ENCODE data around the gene TMEM30A. TPM values are rescaled to one million over a fixed set of nuclear protein-coding genes. Genes with fewer than 3 reads are reported as not detected.

TMEM30A gene
- total and polyA plus RNA-seq, 2 donors = 40.6 to 45.8 TPM

GRCh38 chr6:75300531-75300855, 15.9 kb upstream of the TMEM30A start:
- no peaks in the 10 kb centered on the region for H3K9me3 ChIP-seq (ENCODE audit: control insufficient read depth in 2 of 2, insufficient read depth in 1 of 2, low read length in 1 of 2)
- WGBS = 74% methylated on average over 1 of the region's 1 CpG
- no peaks in the 10 kb centered on the region for H3K4me1 ChIP-seq (ENCODE audit: control insufficient read depth in 2 of 2, insufficient read depth in 2 of 2, low read length in 2 of 2)
- no peaks in the 10 kb centered on the region for H3K27me3 ChIP-seq (ENCODE audit: control insufficient read depth in 2 of 2, insufficient read depth in 1 of 2, low read length in 1 of 2)
- DNase-seq (ENCODE audit: low read depth in 6 of 9, low spot score in 9 of 9) = no peak
- no peaks in the 10 kb centered on the region for H3K36me3 ChIP-seq (ENCODE audit: control insufficient read depth in 2 of 2, insufficient read depth in 2 of 2, low read length in 1 of 2)
- no peak overlapping the region for H3K4me3 ChIP-seq (ENCODE audit: low read length in 2 of 2)
- no peak overlapping the region for H3K27ac ChIP-seq (ENCODE audit: low read depth in 1 of 2, low read length in 1 of 2)

DNA sequence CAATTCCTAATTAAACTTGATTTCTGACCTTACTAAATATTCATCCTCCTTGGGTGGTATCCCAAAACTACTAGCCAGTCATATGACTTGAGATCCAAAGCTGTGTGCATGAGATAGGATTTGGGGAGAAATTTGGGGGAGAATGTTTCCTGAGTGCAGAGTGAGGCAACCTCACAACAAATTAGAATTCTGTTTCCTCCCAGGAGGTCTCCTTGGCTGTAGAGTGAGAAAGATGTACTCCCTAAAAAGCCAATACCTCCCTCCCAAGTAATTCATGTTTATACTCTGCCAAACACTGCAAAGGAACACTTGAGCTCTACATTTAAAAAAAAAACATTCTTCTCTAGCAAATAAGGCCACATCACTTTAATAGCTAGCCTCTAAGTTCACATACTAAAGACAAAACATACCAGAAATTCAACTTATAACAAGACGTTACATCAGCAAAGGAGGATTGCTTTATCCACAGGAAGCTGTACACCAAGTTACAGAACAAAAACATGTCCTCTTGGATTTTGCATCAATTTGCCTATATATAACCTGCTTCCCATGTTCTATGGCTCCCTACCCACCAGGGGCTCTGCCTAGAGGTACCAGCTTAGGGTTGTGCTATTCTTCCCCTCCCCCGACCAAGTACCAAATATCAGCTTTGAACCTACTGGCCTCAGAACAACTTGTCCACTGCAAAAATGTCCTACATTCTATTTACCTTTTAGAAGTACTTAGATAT, 15.4 kb upstream of the TMEM30A start:
- 90% methylated on average over 2 of the region's 2 CpGs for WGBS
- no peak for DNase-seq (ENCODE audit: low read depth in 6 of 9, low spot score in 9 of 9)
- no peaks in the 10 kb centered on the region for H3K36me3 ChIP-seq (ENCODE audit: control insufficient read depth in 2 of 2, insufficient read depth in 2 of 2, low read length in 1 of 2)
- no peaks in the 10 kb centered on the region for H3K9me3 ChIP-seq (ENCODE audit: control insufficient read depth in 2 of 2, insufficient read depth in 1 of 2, low read length in 1 of 2)
- H3K4me3 ChIP-seq (ENCODE audit: low read length in 2 of 2) = no peak overlapping the region
- no peak overlapping the region for H3K27ac ChIP-seq (ENCODE audit: low read depth in 1 of 2, low read length in 1 of 2)
- H3K4me1 ChIP-seq (ENCODE audit: control insufficient read depth in 2 of 2, insufficient read depth in 2 of 2, low read length in 2 of 2) = no peaks in the 10 kb centered on the region
- H3K27me3 ChIP-seq (ENCODE audit: control insufficient read depth in 2 of 2, insufficient read depth in 1 of 2, low read length in 1 of 2) = no peaks in the 10 kb centered on the region

DNA sequence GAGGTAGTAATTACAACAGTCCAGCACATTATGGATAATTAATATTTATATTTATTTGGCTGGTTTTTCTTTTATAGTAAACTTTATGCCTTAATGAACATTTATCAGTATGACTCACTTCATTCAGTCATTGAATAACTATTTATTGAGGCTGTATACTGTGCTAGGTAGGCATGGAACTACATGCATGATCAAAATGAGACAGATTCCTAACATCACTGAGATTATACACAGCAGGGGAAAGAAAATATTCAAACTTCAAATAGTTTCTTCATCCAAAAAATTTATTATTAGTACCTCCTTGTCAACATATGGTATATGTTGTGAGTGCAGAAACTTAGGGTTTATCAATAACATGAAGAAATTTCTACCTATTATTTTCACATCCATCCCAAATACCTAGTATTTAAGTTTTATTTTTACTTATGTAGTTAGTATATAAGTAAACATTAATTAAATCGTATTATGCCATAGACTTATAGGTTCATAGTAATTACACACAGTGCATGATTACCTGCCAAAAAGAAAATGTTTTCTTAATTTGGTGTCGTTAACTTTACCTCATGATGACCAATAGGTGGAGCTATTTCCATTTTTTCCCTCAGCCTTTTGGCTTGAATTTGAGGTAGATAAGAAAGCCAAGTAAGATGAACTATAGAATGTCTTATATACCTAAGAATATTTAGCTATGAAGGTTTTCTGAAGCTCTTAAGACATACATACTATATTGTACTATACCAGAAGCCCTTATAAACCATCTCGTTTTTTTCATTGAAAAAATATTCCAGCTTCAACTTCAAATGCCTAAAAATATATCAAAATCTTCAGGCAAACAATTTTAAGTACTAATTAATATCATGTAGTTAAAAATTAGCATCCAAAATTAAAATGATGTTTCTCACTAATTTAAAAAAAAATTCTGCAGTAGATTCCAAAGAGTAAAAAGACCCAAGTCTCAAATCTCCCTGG, 12.5 kb upstream of the TMEM30A start:
- no peak overlapping the region for H3K27ac ChIP-seq (ENCODE audit: low read depth in 1 of 2, low read length in 1 of 2)
- H3K4me1 ChIP-seq (ENCODE audit: control insufficient read depth in 2 of 2, insufficient read depth in 2 of 2, low read length in 2 of 2) = no peaks in the 10 kb centered on the region
- no peaks in the 10 kb centered on the region for H3K36me3 ChIP-seq (ENCODE audit: control insufficient read depth in 2 of 2, insufficient read depth in 2 of 2, low read length in 1 of 2)
- DNase-seq (ENCODE audit: low read depth in 6 of 9, low spot score in 9 of 9) = peak in 8 of 9 donors; percentile 42 to 81 (median 50)
- no peaks in the 10 kb centered on the region for H3K9me3 ChIP-seq (ENCODE audit: control insufficient read depth in 2 of 2, insufficient read depth in 1 of 2, low read length in 1 of 2)
- H3K4me3 ChIP-seq (ENCODE audit: low read length in 2 of 2) = no peak overlapping the region
- no peaks in the 10 kb centered on the region for H3K27me3 ChIP-seq (ENCODE audit: control insufficient read depth in 2 of 2, insufficient read depth in 1 of 2, low read length in 1 of 2)
- 22% methylated on average over 3 of the region's 3 CpGs for WGBS

- Histone ChIP-seq H3K4me3 (ENCODE audit: low read length in 2 of 2) (no peak overlapping the region), H3K4me1 (ENCODE audit: control insufficient read depth in 2 of 2, insufficient read depth in 2 of 2, low read length in 2 of 2) (no peaks in the 10 kb centered on the region), H3K9me3 (ENCODE audit: control insufficient read depth in 2 of 2, insufficient read depth in 1 of 2, low read length in 1 of 2) (no peaks in the 10 kb centered on the region), H3K27ac (ENCODE audit: low read depth in 1 of 2, low read length in 1 of 2) (no peak overlapping the region), H3K36me3 (ENCODE audit: control insufficient read depth in 2 of 2, insufficient read depth in 2 of 2, low read length in 1 of 2) (no peaks in the 10 kb centered on the region), H3K27me3 (ENCODE audit: control insufficient read depth in 2 of 2, insufficient read depth in 1 of 2, low read length in 1 of 2) (no peaks in the 10 kb centered on the region)
- 97% methylated on average over 2 of the region's 2 CpGs for WGBS
- DNase-seq (ENCODE audit: low read depth in 6 of 9, low spot score in 9 of 9) = no peak
These were observed 8.0 kb upstream of the TMEM30A start for GRCh38 chr6:75292555-75292954.

DNA sequence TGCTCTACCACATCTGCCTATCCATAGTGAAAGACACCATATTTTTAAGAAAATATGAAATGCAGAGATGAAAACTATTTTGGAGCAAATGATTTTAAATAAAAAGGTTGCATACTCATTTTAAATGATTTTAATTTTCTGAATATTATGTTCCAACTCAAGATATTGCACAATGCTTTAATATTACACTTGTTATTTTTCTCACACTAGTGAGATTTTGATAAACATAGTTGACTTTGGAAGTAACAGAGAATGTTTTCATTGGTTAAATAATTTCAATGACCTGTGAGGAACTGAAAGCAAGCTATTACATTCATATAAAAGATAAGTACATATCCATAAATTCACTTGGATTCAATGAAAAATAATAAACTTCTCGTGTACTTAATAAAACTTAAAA, 7.2 kb upstream of the TMEM30A start:
- Histone ChIP-seq H3K27me3 (ENCODE audit: control insufficient read depth in 2 of 2, insufficient read depth in 1 of 2, low read length in 1 of 2) (no peaks in the 10 kb centered on the region), H3K4me3 (ENCODE audit: low read length in 2 of 2) (no peak overlapping the region), H3K9me3 (ENCODE audit: control insufficient read depth in 2 of 2, insufficient read depth in 1 of 2, low read length in 1 of 2) (no peaks in the 10 kb centered on the region), H3K27ac (ENCODE audit: low read depth in 1 of 2, low read length in 1 of 2) (no peak overlapping the region), H3K4me1 (ENCODE audit: control insufficient read depth in 2 of 2, insufficient read depth in 2 of 2, low read length in 2 of 2) (no peaks in the 10 kb centered on the region), H3K36me3 (ENCODE audit: control insufficient read depth in 2 of 2, insufficient read depth in 2 of 2, low read length in 1 of 2) (no peaks in the 10 kb centered on the region)
- DNase-seq (ENCODE audit: low read depth in 6 of 9, low spot score in 9 of 9) = no peak
- 93% methylated on average over 1 of the region's 1 CpG for WGBS

- DNase-seq (ENCODE audit: low read depth in 6 of 9, low spot score in 9 of 9) = no peak
- Histone ChIP-seq H3K27ac (ENCODE audit: low read depth in 1 of 2, low read length in 1 of 2) (no peak overlapping the region), H3K4me1 (ENCODE audit: control insufficient read depth in 2 of 2, insufficient read depth in 2 of 2, low read length in 2 of 2) (no peaks in the 10 kb centered on the region), H3K9me3 (ENCODE audit: control insufficient read depth in 2 of 2, insufficient read depth in 1 of 2, low read length in 1 of 2) (no peaks in the 10 kb centered on the region), H3K36me3 (ENCODE audit: control insufficient read depth in 2 of 2, insufficient read depth in 2 of 2, low read length in 1 of 2) (no peaks in the 10 kb centered on the region), H3K4me3 (ENCODE audit: low read length in 2 of 2) (no peak overlapping the region), H3K27me3 (ENCODE audit: control insufficient read depth in 2 of 2, insufficient read depth in 1 of 2, low read length in 1 of 2) (no peaks in the 10 kb centered on the region)
- WGBS = 92% methylated on average over 2 of the region's 2 CpGs
These were observed 6.7 kb upstream of the TMEM30A start for GRCh38 chr6:75291331-75291730.

DNA sequence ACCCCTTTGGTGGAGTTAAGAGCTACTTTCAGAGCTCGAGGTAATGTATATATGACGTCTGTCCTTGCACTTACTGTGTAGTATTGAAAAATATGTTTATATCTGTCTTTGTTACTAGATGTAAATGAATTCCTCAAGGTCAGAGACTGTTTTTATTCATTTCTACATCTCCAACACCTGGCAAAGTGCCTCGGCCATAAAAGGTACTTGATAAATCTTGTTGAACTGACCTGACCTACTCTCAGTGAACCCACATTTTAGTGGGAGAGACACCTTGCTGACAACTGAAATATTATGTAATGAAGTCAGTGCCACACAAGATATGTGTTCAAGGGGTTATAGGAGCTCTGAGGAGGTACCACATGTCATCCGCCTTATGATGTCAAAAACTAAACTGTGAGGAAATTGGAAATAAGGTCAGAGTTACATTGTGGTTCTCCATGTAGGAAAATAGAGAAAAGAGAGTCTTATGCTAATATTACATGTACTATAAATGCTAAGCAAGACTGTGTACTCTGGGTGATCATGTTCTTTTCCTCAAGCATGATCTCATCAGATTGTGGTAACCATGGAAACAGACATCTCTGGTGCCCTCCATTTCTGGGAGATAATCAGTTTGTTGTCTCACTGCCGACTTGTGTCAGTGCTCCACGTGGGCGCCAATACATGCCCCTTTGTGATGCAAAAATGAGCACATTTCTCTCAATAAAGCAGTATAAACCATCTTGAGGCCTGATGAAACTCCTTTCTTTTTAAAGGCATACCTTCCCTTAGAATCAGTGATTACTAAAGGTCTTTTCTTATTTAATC, 5.7 kb upstream of the TMEM30A start:
- Histone ChIP-seq H3K4me1 (ENCODE audit: control insufficient read depth in 2 of 2, insufficient read depth in 2 of 2, low read length in 2 of 2) (peaks cover 0 to 2% of the 10 kb centered on the region in 2 donors), H3K4me3 (ENCODE audit: low read length in 2 of 2) (no peak overlapping the region), H3K9me3 (ENCODE audit: control insufficient read depth in 2 of 2, insufficient read depth in 1 of 2, low read length in 1 of 2) (no peaks in the 10 kb centered on the region), H3K27ac (ENCODE audit: low read depth in 1 of 2, low read length in 1 of 2) (no peak overlapping the region), H3K27me3 (ENCODE audit: control insufficient read depth in 2 of 2, insufficient read depth in 1 of 2, low read length in 1 of 2) (no peaks in the 10 kb centered on the region), H3K36me3 (ENCODE audit: control insufficient read depth in 2 of 2, insufficient read depth in 2 of 2, low read length in 1 of 2) (no peaks in the 10 kb centered on the region)
- no peak for DNase-seq (ENCODE audit: low read depth in 6 of 9, low spot score in 9 of 9)
- 95% methylated on average over 7 of the region's 7 CpGs for WGBS

GRCh38 chr6:75288023-75288422, 3.4 kb upstream of the TMEM30A start:
- no peak overlapping the region for H3K4me3 ChIP-seq (ENCODE audit: low read length in 2 of 2)
- no peaks in the 10 kb centered on the region for H3K36me3 ChIP-seq (ENCODE audit: control insufficient read depth in 2 of 2, insufficient read depth in 2 of 2, low read length in 1 of 2)
- no peaks in the 10 kb centered on the region for H3K27me3 ChIP-seq (ENCODE audit: control insufficient read depth in 2 of 2, insufficient read depth in 1 of 2, low read length in 1 of 2)
- 94% methylated on average over 1 of the region's 1 CpG for WGBS
- H3K4me1 ChIP-seq (ENCODE audit: control insufficient read depth in 2 of 2, insufficient read depth in 2 of 2, low read length in 2 of 2) = peaks cover 0 to 2% of the 10 kb centered on the region in 2 donors
- H3K27ac ChIP-seq (ENCODE audit: low read depth in 1 of 2, low read length in 1 of 2) = no peak overlapping the region
- DNase-seq (ENCODE audit: low read depth in 6 of 9, low spot score in 9 of 9) = no peak
- no peaks in the 10 kb centered on the region for H3K9me3 ChIP-seq (ENCODE audit: control insufficient read depth in 2 of 2, insufficient read depth in 1 of 2, low read length in 1 of 2)

DNA sequence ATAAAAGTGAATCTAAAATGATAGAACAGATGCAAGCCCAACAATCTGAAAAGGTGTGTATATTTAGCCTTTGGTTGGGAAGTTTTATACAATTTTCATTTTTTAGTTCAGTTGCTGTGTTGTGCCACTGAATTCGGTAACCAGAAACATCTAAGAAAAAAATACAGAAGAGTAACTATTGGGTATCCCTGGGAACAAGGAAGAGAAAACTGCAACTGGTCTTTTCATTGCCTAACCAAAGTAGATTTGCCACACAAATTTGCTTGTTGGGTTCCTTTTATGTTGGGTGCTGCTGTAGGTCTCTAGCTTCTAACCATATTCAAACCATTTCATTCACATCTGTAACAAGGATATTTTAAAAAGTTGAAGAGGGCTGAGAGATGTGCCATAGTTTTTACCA, 2.8 kb upstream of the TMEM30A start:
- no peaks in the 10 kb centered on the region for H3K9me3 ChIP-seq (ENCODE audit: control insufficient read depth in 2 of 2, insufficient read depth in 1 of 2, low read length in 1 of 2)
- peaks cover 0 to 2% of the 10 kb centered on the region in 2 donors for H3K4me1 ChIP-seq (ENCODE audit: control insufficient read depth in 2 of 2, insufficient read depth in 2 of 2, low read length in 2 of 2)
- no peaks in the 10 kb centered on the region for H3K27me3 ChIP-seq (ENCODE audit: control insufficient read depth in 2 of 2, insufficient read depth in 1 of 2, low read length in 1 of 2)
- no peaks in the 10 kb centered on the region for H3K36me3 ChIP-seq (ENCODE audit: control insufficient read depth in 2 of 2, insufficient read depth in 2 of 2, low read length in 1 of 2)
- no peak overlapping the region for H3K27ac ChIP-seq (ENCODE audit: low read depth in 1 of 2, low read length in 1 of 2)
- no peak for DNase-seq (ENCODE audit: low read depth in 6 of 9, low spot score in 9 of 9)
- 85% methylated on average over 1 of the region's 1 CpG for WGBS
- H3K4me3 ChIP-seq (ENCODE audit: low read length in 2 of 2) = no peak overlapping the region
